Gastroesophageal sphincter (tissue), 3 donors: ENCODE measurements around the gene BLTP3B.

Experiments used
- CTCF ChIP-seq, 4 experiments: fragments of 200-600 bp in 2 of 4; fragments of 450-650 bp in 2 of 4; sonication (generic) in 1 of 4; IDR thresholded peaks; one replicate each; pipeline ENCODE4 v1.5.1; 2017 to 2019; ENCODE audit warnings: antibody characterized with exemption in 4 of 4, mild to moderate bottlenecking in 2 of 4, moderate library complexity in 2 of 4
- POLR2A ChIP-seq, 2 donors: fragments of 450-650 bp; IDR thresholded peaks; one replicate each; pipeline ENCODE4 v1.6.1; 2017; ENCODE audit warnings: antibody characterized with exemption in 2 of 2, mild to moderate bottlenecking in 2 of 2, moderate library complexity in 1 of 2
- POLR2AphosphoS5 ChIP-seq: sonication (generic); formaldehyde crosslinking; IDR thresholded peaks from one replicate; pipeline ENCODE4 v1.6.1; 2017; ENCODE audit warnings: antibody characterized with exemption

- TF ChIP-seq CTCF (IDR thresholded peaks at IDR 0.05) (no peak), POLR2A (IDR thresholded peaks at IDR 0.05) (no peak), POLR2AphosphoS5 (no peak)
Measured at GRCh38 chr12:100186071-100186470, 43.4 kb upstream of the BLTP3B start.
